GM18526 (cell line): ENCODE data around the gene NAA50.

ENCODE experiments used
- POLR2A ChIP-seq: IDR thresholded peaks from 3 replicates; pipeline ENCODE4 v1.6.1; 2011; ENCODE audit not compliant: insufficient read length; ENCODE audit errors: extremely low read depth

Gene NAA50

GRCh38 chr3:113677737-113678136 is 68.3 kb downstream of the NAA50 start:
- no peak for TF ChIP-seq POLR2A

- TF ChIP-seq POLR2A = no peak
These were observed 69.8 kb downstream of the NAA50 start for GRCh38 chr3:113676261-113676660.

GRCh38 chr3:113673593-113673992 is 72.5 kb downstream of the NAA50 start:
- no peak for TF ChIP-seq POLR2A

GRCh38 chr3:113668015-113668414 is 78.0 kb downstream of the NAA50 start:
- no peak for TF ChIP-seq POLR2A
